DOHH2 (cell line): Measurements from ENCODE around the gene MACROD2.

Experiments used
- H3F3A ChIP-seq: fragments of 200-600 bp; sonication (generic), shearing (Covaris generic); 2 replicates; pipeline ENCODE4 v1.6.0; 2016; ENCODE audit warnings: antibody characterized with exemption, mild to moderate bottlenecking; ENCODE audit not compliant: control insufficient read depth, insufficient read depth
- H3K27ac ChIP-seq: fragments of 200-600 bp; sonication (generic); 2 replicates; pipeline ENCODE4 v1.5.1; 2014; ENCODE audit warnings: low read depth, mild to moderate bottlenecking, low read length, moderate library complexity
- H3K27me3 ChIP-seq: fragments of 200-600 bp; sonication (generic); 2 replicates; pipeline ENCODE4 v1.6.1; 2014; ENCODE audit warnings: mild to moderate bottlenecking, low read length, mixed read lengths; ENCODE audit not compliant: control insufficient read depth
- H3K36me3 ChIP-seq: fragments of 200-600 bp; sonication (generic); 2 replicates; pipeline ENCODE4 v1.6.1; 2014; ENCODE audit warnings: mild to moderate bottlenecking, low read length, moderate library complexity, mixed read lengths; ENCODE audit not compliant: control insufficient read depth
- H3K4me1 ChIP-seq: fragments of 200-600 bp; sonication (generic); 2 replicates; pipeline ENCODE4 v1.6.1; 2014; ENCODE audit warnings: mild to moderate bottlenecking, low read length, mixed read lengths; ENCODE audit not compliant: control insufficient read depth
- H3K4me2 ChIP-seq: fragments of 200-600 bp; sonication (generic); 2 replicates; pipeline ENCODE4 v1.6.0; 2014; ENCODE audit warnings: mild to moderate bottlenecking, low read length, moderate library complexity
- H3K4me3 ChIP-seq: fragments of 200-600 bp; sonication (generic); 2 replicates; pipeline ENCODE4 v1.5.1; 2014; ENCODE audit warnings: mild to moderate bottlenecking, low read length, mixed read lengths
- H3K79me2 ChIP-seq: fragments of 200-600 bp; sonication (generic); 2 replicates; pipeline ENCODE4 v1.6.1; 2014; ENCODE audit warnings: mild to moderate bottlenecking, low read length, mixed read lengths; ENCODE audit not compliant: control insufficient read depth
- H3K9me2 ChIP-seq: fragments of 200-600 bp; sonication (generic); replicated peaks from 2 replicates; pipeline ENCODE4 v1.6.1; 2014; ENCODE audit warnings: mild to moderate bottlenecking, low read length, mixed read lengths; ENCODE audit not compliant: control insufficient read depth
- H3K9me3 ChIP-seq: fragments of 200-600 bp; sonication (generic); 2 replicates; pipeline ENCODE4 v1.6.1; 2014; ENCODE audit warnings: antibody characterized with exemption, low read length, mixed read lengths; ENCODE audit not compliant: control insufficient read depth, insufficient read depth
- H4K20me1 ChIP-seq: fragments of 200-600 bp; sonication (generic); 2 replicates; pipeline ENCODE4 v1.6.0; 2014; ENCODE audit warnings: low read depth, mild to moderate bottlenecking, antibody characterized with exemption, low read length, moderate library complexity; ENCODE audit not compliant: control insufficient read depth, insufficient read depth
- CTCF ChIP-seq: fragments of 200-600 bp; sonication (generic); IDR thresholded peaks from one replicate; pipeline ENCODE4 v1.5.1; 2014; ENCODE audit warnings: antibody characterized with exemption, mild to moderate bottlenecking, low read depth, low read length; ENCODE audit not compliant: poor library complexity, severe bottlenecking
- EZH2phosphoT487 ChIP-seq: fragments of 200-600 bp; sonication (generic); IDR thresholded peaks from 2 replicates; pipeline ENCODE4 v1.6.1; 2017; ENCODE audit warnings: borderline replicate concordance, mild to moderate bottlenecking, antibody characterized with exemption, low read length, moderate library complexity, mixed read lengths

The MACROD2 gene

DNA sequence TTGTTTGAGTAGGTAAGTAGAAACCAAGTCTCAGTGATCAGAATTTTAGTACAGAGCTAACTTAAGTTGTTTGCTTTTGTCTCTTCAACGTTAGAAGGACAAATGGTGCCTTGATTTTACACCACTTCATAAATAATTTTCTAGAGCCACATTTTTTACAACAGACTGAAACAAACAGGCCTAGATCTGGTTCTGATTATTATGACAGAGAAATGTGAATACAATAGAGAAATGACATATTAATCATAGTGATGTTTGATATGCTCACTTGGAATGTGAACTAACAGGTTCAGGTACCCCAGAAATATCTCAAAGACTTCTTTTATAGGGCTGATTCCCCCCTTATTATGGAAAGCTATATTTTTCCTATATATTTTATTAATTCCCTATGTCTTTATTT is 1817.4 kb downstream of the MACROD2 start:
- H3F3A ChIP-seq: no peaks in the 10 kb centered on the region
- no peaks in the 10 kb centered on the region for H3K27me3 ChIP-seq
- H3K79me2 ChIP-seq: no peaks in the 10 kb centered on the region
- peaks cover 4% of the 10 kb centered on the region for H3K4me1 ChIP-seq
- H3K36me3 ChIP-seq: no peaks in the 10 kb centered on the region
- H3K4me3 ChIP-seq: no peak overlapping the region
- TF ChIP-seq EZH2phosphoT487: no peak
- TF ChIP-seq CTCF: no peak
- H3K27ac ChIP-seq: no peak overlapping the region
- no peaks in the 10 kb centered on the region for H3K9me2 ChIP-seq
- H3K4me2 ChIP-seq: no peak overlapping the region
- no peaks in the 10 kb centered on the region for H4K20me1 ChIP-seq
- no peaks in the 10 kb centered on the region for H3K9me3 ChIP-seq

GRCh38 chr20:15814360-15814759 is 1819.0 kb downstream of the MACROD2 start:
- H3F3A ChIP-seq: no peaks in the 10 kb centered on the region
- H3K4me1 ChIP-seq: no peaks in the 10 kb centered on the region
- no peaks in the 10 kb centered on the region for H3K27me3 ChIP-seq
- no peak overlapping the region for H3K4me3 ChIP-seq
- no peaks in the 10 kb centered on the region for H3K36me3 ChIP-seq
- no peaks in the 10 kb centered on the region for H3K9me3 ChIP-seq
- TF ChIP-seq EZH2phosphoT487: no peak
- no peak for TF ChIP-seq CTCF
- no peaks in the 10 kb centered on the region for H3K9me2 ChIP-seq
- no peaks in the 10 kb centered on the region for H3K79me2 ChIP-seq
- no peak overlapping the region for H3K4me2 ChIP-seq
- no peaks in the 10 kb centered on the region for H4K20me1 ChIP-seq
- H3K27ac ChIP-seq: no peak overlapping the region

DNA sequence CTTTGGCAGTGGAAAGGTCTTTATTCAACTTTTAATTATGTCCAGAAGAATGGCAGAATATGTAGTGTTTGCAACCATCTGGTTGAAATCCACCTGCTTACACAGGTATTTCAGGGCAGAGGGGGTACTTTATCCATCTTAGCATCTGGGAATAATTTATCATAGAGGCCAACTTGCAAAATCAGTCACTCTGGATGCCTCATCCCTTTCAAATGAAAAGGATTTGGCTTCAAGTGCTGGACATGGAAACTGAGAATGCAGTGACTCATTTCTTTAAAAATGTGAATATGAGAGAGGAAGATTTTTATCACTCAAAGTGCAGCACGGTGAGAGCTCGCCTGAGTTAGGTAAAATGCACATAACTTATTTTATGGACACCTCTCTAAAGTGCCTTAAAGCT is 1819.6 kb downstream of the MACROD2 start:
- Histone ChIP-seq H3K9me3 (no peaks in the 10 kb centered on the region), H4K20me1 (no peaks in the 10 kb centered on the region), H3K4me1 (no peaks in the 10 kb centered on the region), H3K4me3 (no peak overlapping the region), H3K27ac (no peak overlapping the region), H3F3A (no peaks in the 10 kb centered on the region), H3K27me3 (no peaks in the 10 kb centered on the region), H3K4me2 (no peak overlapping the region), H3K9me2 (no peaks in the 10 kb centered on the region), H3K36me3 (no peaks in the 10 kb centered on the region), H3K79me2 (no peaks in the 10 kb centered on the region)
- TF ChIP-seq CTCF: no peak
- no peak for TF ChIP-seq EZH2phosphoT487

GRCh38 chr20:15817351-15817750 is 1822.0 kb downstream of the MACROD2 start:
- Histone ChIP-seq H3K4me3 (no peak overlapping the region), H3K27ac (no peak overlapping the region), H3K4me1 (no peaks in the 10 kb centered on the region), H3F3A (no peaks in the 10 kb centered on the region), H3K4me2 (no peak overlapping the region), H3K79me2 (no peaks in the 10 kb centered on the region), H4K20me1 (no peaks in the 10 kb centered on the region), H3K9me2 (no peaks in the 10 kb centered on the region), H3K36me3 (no peaks in the 10 kb centered on the region), H3K9me3 (no peaks in the 10 kb centered on the region), H3K27me3 (no peaks in the 10 kb centered on the region)
- TF ChIP-seq CTCF (no peak), EZH2phosphoT487 (no peak)
